HS-27A (cell line): ENCODE measurements around the gene EPOP.
"Not testable (repeated sequence)": the region's sequence is repeated elsewhere in the genome, so short reads cannot be mapped to it uniquely, and the experiment has no call there.

Source experiments
- DNase-seq: peaks from one replicate; pipeline ENCODE4 v3.0.0-alpha.2; 2012; ENCODE audit warnings: low read depth, missing footprints

The EPOP gene

GRCh38 chr17:38673707-38674013 is 1.1 kb downstream of the EPOP start:
- DNase-seq = no peak

- DNase-seq = no peak
Measured at GRCh38 chr17:38672788-38673706, 1.7 kb downstream of the EPOP start.

GRCh38 chr17:38671939-38672720 is 2.6 kb downstream of the EPOP start:
- DNase-seq = no peak

- DNase-seq = no peak
Measured at GRCh38 chr17:38669520-38669919, 5.2 kb downstream of the EPOP start.

GRCh38 chr17:38667787-38668122 is 7.0 kb downstream of the EPOP start:
- no peak for DNase-seq

- no peak for DNase-seq
Measured at GRCh38 chr17:38667099-38667786, 7.5 kb downstream of the EPOP start.

- no peak for DNase-seq
Measured at GRCh38 chr17:38663964-38664644, 10.7 kb downstream of the EPOP start.

GRCh38 chr17:38663125-38663751 is 11.5 kb downstream of the EPOP start:
- DNase-seq = no peak

- DNase-seq = no peak
Measured at GRCh38 chr17:38660097-38661025, 14.4 kb downstream of the EPOP start.

- no peak for DNase-seq
Measured at GRCh38 chr17:38659415-38659814, 15.3 kb downstream of the EPOP start.

GRCh38 chr17:38658741-38659345 is 15.9 kb downstream of the EPOP start:
- no peak for DNase-seq

GRCh38 chr17:38657824-38658740 is 16.7 kb downstream of the EPOP start:
- no peak for DNase-seq

GRCh38 chr17:38656959-38657823 is 17.6 kb downstream of the EPOP start:
- DNase-seq = no peak

GRCh38 chr17:38654411-38655398 is 20.1 kb downstream of the EPOP start:
- no peak for DNase-seq

- DNase-seq = no peak
Measured at GRCh38 chr17:38653679-38654078, 21.1 kb downstream of the EPOP start.

GRCh38 chr17:38653230-38653629 is 21.5 kb downstream of the EPOP start:
- DNase-seq = no peak

GRCh38 chr17:38650653-38651173 is 24.0 kb downstream of the EPOP start:
- DNase-seq = not testable (repeated sequence)
